Gastrocnemius medialis (tissue), 4 donors: ENCODE results near the gene CYP4V2.

Experiments used
- CTCF ChIP-seq, 5 experiments: fragments of 450-650 bp in 3 of 5; fragments of 200-600 bp in 2 of 5; sonication (generic) in 2 of 5; IDR thresholded peaks in 4 of 5; conservative IDR thresholded peaks in 1 of 5; 1 replicate in 4 of 5; 2 replicates in 1 of 5; pipeline ENCODE4 v1.5.1; 2016 to 2019; ENCODE audit warnings: antibody characterized with exemption in 5 of 5, mild to moderate bottlenecking in 3 of 5, moderate library complexity in 3 of 5
- POLR2A ChIP-seq, 2 donors: fragments of 450-650 bp; IDR thresholded peaks; one replicate each; pipeline ENCODE4 v1.6.1; 2017; ENCODE audit warnings: antibody characterized with exemption in 2 of 2, mild to moderate bottlenecking in 2 of 2, moderate library complexity in 2 of 2

GRCh38 chr4:186159613-186160012, 31.8 kb upstream of the CYP4V2 start:
- TF ChIP-seq CTCF (IDR thresholded peaks at IDR 0.05 in 4 of 5, conservative IDR thresholded peaks at IDR 0.05 in 1 of 5) (no peak), POLR2A (IDR thresholded peaks at IDR 0.05) (no peak)
